H1 (cell line): ENCODE measurements around the gene ZBTB16. TPM values are rescaled to one million over a fixed set of nuclear protein-coding genes. Genes with fewer than 3 reads are reported as not detected.

Experiments
- CTBP2 ChIP-seq: IDR thresholded peaks from 2 replicates; pipeline ENCODE4 v1.7.0; 2011; ENCODE audit warnings: borderline replicate concordance, mild to moderate bottlenecking, moderate library complexity, mixed read lengths, low read length; ENCODE audit not compliant: insufficient read depth, insufficient read length
- NRF1 ChIP-seq: IDR thresholded peaks from 2 replicates; pipeline ENCODE4 v1.6.1; 2011; ENCODE audit warnings: mild to moderate bottlenecking, low read depth, low read length, improper control_type of control experiment
- RBBP5 ChIP-seq: IDR thresholded peaks from 2 replicates; pipeline ENCODE4 v1.7.1; 2012; ENCODE audit warnings: low read depth, mild to moderate bottlenecking, inconsistent platforms, low read length, moderate library complexity, borderline replicate concordance
- polyA plus RNA-seq, 7 experiments: library from polyadenylated mRNA; depleted of rRNA in 3 of 7; stranded (reverse) in 5 of 7; unstranded in 2 of 7; fragments of >200 nt in 5 of 7; fragments of 200-250 nt in 2 of 7; gene quantifications; 1 replicate in 5 of 7; 2 replicates in 1 of 7; 4 replicates in 1 of 7; pipeline versions ENCODE4 v1.2.1 to v1.2.3, GENCODE V29; 2011 to 2013; ENCODE audit warnings: missing spikeins in 2 of 7, mixed read lengths in 2 of 7
- total RNA-seq: library from RNA; stranded (reverse); fragmentation: NEBNext Ultra II Directional; extraction: Animal tissue kit (Norgen Biotek cat#: 25700); gene quantifications from 2 replicates; pipeline ENCODE4 v1.2.1, GENCODE V29; 2021

The ZBTB16 gene
- total and polyA plus RNA-seq, 2 of the 8 experiments (the other 6 are each of a cell fraction or from before 2014, with no cell fraction given) = 0.12 to 0.61 TPM

- no peak for TF ChIP-seq NRF1
- TF ChIP-seq RBBP5 = no peak
- no peak for TF ChIP-seq CTBP2
Measured at GRCh38 chr11:114050258-114050927, 9.1 kb upstream of the ZBTB16 start (continued).
